HT-29 (cell line): ENCODE data around the gene PDE11A. TPM values are rescaled to one million over a fixed set of nuclear protein-coding genes. Genes with fewer than 3 reads are reported as not detected.
"Not testable (repeated sequence)": the region's sequence is repeated elsewhere in the genome, so short reads cannot be mapped to it uniquely, and the experiment has no call there.

Experiments used
- DNase-seq: peaks from one replicate; pipeline ENCODE4 v3.0.0-alpha.2; 2015; ENCODE audit warnings: low spot score
- total RNA-seq: library from RNA; depleted of rRNA; stranded (reverse); fragments of >200 nt; shearing (Covaris generic); gene quantifications from 2 replicates; pipeline ENCODE4 v1.2.3, GENCODE V29; 2014

PDE11A gene
- total RNA-seq, 1 experiment from 2014 or later: not detected

GRCh38 chr2:177822941-177823340 is 249.6 kb downstream of the PDE11A start:
- DNase-seq: no peak

DNA sequence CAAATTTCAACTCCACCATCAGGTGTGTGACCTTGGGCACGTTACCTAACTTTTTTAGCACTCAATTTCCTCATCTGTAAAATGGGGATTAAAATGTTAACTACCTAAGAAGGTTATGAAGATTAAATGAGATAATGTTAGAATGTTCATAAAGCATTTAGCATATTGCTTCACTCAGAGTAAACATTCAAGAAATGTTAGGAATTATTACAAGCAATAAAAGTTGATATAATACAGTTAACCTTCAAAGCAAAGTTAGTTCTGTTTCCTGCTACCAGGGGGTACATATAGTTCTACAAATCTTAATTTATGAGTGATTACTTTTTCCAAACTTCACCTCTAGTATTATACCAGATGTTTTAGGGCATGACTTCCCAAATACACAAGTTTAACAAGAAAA is 254.2 kb downstream of the PDE11A start:
- no peak for DNase-seq

DNA sequence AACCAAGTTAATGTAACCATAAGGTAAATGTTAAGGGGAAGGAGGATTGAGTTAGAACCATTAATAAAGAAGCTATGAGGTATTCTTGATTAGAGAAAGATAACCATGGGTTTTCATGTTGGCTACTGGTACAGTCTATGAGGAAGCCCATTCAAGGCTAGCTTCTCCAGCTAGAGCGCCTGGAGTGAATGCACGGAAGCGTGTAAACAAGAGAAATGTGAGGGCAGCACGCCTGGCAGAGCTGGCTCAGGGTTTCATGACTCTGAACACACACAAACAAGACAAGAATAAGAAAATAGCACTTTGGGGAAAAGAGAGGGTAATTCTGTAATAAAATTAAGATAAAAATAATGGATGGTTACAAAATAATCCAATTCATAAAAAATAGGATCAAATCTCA is 255.3 kb downstream of the PDE11A start:
- DNase-seq: no peak

DNA sequence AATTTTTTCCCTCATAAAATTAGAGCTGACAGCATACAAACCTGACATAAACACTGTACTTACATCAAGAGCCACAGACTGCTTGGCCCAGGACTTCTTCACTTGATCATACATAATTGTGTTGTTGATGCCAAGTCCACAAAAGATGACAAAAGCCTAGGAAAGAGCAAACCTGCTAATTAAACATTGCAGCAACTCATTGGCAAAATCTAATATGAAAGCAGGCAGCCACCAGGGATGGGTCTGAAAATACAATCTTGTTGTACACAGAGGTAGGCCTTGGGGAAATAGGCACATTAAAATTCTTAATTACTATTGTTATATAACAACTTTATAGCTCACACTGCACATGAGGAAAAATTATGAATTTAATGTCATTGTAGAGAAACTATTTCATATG is 255.8 kb downstream of the PDE11A start:
- no peak for DNase-seq

DNA sequence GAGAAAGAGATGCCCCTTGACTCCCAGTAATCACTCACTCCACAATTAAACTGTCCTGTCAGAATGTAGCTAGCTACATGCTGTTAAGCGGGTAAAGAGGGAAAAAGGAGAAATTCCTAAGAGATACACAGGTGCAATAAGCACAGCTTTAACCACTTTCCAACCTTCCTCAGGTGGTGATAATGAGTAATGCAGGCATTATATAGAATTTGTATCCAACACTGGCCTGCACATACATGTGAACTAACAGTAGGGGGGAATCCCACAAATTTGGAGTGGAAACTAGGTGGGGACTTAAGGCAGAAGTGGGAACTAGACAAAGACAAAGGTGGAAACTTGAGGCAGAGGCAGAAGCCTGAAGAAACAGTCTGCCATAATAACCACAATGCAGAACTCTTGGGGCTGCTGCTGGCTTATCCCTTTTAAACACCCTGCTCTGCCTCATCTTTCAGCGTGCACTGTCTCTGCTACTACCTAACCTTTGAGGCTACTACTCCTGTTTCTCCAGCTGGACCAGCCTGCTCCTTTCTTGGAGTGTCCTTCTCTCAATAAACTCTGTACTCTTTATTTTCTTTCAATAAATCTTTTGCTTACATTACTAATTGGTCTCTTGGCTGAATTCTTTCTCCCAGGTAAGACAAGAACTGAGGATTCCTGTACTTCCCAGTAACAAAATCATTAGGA is 259.7 kb downstream of the PDE11A start:
- no peak for DNase-seq

GRCh38 chr2:177810906-177811305 is 261.7 kb downstream of the PDE11A start:
- no peak for DNase-seq

DNA sequence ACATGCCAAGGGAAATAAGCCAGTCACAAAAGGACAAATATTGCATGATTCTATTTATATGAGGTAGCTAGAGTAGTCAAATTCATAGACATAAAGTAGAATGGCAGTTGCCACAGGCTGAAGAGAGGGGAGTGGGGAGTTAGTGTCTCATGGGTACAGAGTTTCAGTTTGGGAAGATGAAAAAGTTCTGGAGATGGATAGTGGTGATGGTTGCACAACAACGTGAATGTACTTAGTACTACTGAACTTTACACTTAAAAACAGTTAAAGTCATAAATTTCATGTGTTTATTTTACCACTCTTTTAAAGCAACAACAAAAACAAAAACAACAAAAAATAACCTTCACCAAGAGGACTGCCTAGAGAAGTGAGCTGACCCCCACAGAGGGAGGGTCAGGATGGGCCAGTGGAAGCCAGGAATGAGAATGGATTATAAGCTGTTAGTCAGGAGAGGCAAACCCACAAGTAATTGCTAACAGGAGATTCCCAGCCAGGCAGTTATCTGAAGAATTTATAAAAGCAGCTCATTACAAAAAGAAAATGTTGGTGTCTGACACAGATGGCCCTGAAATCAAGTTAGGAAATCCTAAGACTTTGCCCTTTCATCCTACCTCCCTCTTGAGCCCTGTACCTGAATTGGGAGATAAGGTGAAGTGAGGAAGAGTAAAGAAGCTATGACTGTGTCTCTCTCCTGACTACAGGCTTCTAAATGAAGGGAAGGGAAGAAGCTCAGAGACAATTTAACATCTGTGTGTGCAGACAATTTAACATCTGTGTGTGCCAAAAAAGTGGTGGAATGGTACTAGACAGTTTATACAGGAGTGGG is 263.4 kb downstream of the PDE11A start:
- DNase-seq: no peak

GRCh38 chr2:177806025-177806424 is 266.6 kb downstream of the PDE11A start:
- DNase-seq: no peak

DNA sequence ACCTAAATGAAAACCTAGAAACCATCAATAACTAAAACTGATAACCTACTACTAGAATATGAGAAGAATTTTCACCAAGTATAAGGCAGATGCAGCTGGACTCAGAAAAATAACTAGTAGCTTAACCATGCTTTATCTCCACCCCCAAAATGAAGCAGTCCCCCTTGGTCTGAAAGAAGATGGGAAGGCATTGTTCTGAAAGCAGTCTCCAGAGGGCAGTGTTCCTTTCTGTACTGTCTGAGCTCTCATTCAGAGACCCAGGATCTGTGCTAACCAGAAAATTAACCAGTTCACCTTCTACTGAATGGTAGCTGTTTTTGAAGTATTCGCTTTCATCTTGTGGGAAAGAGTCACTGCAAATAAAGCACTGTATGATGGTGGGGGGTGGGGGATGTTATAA is 273.0 kb downstream of the PDE11A start:
- peak; percentile 41 for DNase-seq

DNA sequence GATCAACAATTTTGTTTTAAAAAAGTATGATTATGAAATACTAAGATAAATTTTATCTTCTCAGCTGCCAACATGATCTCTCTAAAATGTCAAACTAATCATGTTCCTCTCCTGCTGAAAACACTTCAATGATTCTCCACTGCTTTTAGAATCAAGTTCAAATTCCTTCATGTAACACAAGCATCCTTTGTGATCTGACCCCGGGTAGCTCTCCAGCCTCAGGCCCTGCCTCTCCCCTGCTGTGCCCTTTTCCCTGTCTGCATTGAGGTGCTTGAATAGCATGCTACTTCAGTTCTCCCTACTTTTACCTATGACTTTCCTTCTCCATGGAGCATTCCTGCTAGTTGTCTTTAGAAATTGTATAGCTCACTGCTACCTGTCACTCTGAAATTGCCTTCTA is 274.8 kb downstream of the PDE11A start:
- no peak for DNase-seq

GRCh38 chr2:177796654-177797415 is 275.7 kb downstream of the PDE11A start:
- DNase-seq: no peak

- no peak for DNase-seq
These were observed 276.6 kb downstream of the PDE11A start for GRCh38 chr2:177796011-177796410.

- not testable (repeated sequence) for DNase-seq
These were observed 287.4 kb downstream of the PDE11A start for GRCh38 chr2:177785143-177785542.

- no peak for DNase-seq
These were observed 287.9 kb downstream of the PDE11A start for GRCh38 chr2:177784745-177785067.

DNA sequence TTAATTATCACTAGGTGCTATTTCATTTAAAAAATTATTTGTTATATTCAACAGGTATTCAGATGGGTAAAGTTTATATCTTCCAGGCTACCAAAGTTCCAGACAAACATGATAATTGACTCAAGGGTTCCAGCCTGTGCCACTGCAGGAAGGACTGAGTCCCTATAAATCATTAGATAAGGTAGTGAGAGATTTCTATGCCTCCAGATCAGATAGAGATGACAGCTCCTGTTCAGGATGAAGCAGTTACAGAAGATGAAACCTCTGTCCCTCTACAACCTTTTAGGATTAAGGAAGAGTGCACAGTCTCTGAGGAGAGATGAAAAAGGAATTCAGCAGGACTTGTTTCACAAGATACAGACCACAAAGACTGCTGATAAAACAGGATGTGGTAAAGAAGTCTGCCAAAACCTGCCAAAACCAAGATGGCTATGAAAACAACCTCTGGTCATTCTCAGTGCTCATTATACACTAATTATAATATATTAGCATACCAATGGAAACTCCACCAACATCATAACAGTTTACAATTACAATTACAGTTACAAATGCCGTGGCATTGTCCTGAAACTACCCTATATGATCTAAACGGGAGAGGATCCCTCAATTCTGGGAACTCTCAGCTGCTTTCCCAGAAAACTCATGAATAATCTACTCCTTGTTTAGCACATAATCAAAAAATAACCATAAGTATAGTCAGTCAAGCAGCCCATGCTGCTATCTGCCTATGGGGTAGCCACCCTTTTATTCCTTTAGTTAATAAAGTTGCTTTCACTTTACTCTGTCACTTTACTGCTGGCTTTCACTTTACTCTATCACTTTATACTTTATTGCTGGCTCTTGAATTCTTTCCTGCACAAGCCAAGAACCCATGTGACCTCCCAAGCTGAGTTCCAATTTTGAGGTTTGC is 288.5 kb downstream of the PDE11A start:
- DNase-seq: no peak

- DNase-seq: no peak
These were observed 289.5 kb downstream of the PDE11A start for GRCh38 chr2:177783091-177783490.

DNA sequence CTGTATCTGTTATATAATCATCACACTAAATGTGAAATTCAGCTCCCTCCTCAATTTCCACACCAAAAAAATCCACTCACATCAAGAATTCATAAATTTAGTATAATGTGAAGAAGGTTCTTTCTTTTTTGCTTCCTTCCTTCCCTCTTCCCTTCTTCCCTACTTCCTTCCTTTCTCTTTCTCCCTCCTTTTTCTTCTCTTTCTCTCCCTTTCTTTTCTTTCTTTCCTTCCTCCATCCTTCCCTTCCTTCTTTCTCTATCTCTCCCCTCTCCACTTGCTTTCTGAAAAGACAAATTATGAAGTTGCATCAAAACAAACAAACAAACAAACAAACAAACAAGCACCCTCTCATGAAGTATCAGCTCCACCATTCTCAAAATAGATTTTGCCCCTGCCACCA is 290.0 kb downstream of the PDE11A start:
- DNase-seq: no peak

DNA sequence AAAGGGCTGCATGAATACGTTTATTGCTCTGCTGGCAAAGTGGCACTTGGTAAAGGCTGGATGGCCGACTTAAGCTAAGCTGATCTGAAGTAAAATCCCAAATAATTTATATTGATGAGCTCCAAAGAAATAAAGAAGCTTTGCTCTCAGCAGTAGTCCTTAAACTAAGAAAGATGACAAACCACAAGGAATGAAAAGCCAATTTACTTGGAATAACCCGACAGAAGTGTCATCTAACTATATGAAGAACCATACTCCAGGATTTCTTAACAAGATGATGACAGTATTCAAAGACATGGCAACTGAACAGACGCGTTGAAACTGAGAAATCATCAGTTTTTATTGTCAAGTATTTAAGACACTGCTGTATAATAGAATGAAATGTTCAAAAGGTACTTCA is 294.1 kb downstream of the PDE11A start:
- DNase-seq: no peak

GRCh38 chr2:177772529-177772928 is 300.0 kb downstream of the PDE11A start:
- peak; percentile 63 for DNase-seq

DNA sequence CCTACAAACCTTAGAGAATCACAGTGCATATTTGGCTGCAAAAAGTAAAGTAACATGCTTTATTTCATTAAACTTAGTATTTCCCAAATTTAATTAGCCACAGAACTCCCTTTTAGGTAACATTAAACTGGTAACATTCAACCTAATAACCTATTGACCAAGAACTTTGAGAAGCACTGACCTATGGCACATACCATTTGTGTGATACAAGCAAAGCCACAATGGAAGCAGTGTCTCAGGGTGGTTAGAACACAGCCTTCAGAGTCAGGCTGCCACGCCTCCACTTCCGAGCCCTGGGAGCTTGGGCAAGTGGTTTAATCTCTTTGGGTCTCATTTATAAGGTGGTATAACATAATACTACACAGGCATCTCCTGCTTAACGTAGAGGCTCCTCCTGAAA is 301.4 kb downstream of the PDE11A start:
- DNase-seq: no peak

- DNase-seq: no peak
These were observed 304.8 kb downstream of the PDE11A start for GRCh38 chr2:177767768-177768167.
